Upper lobe of left lung (tissue), 6 donors: Measurements from ENCODE around the gene UMAD1. TPM values are rescaled to one million over a fixed set of nuclear protein-coding genes. Genes with fewer than 3 reads are reported as not detected.

Source experiments
- ATAC-seq, 2 donors: fragments of 200-7000 bp; cut with Tn5 transposase; one replicate each; pipeline ENCODE4 v1.9.1; 2022; ENCODE audit warnings: mild to moderate bottlenecking in 2 of 2, moderate library complexity in 2 of 2; ENCODE audit not compliant: low FRiP score in 2 of 2
- DNase-seq, 2 donors: peaks; one replicate each; pipeline ENCODE4 v3.0.0-alpha.2; 2019 to 2020
- H3K27ac ChIP-seq, 4 donors: fragments of 200-600 bp; sonication (generic); one replicate each; pipeline ENCODE4 v1.5.1; 2016 to 2019
- H3K27me3 ChIP-seq, 4 donors: fragments of 200-600 bp; sonication (generic); one replicate each; pipeline ENCODE4 v1.5.1; 2017 to 2019
- H3K36me3 ChIP-seq, 4 donors: fragments of 200-600 bp; sonication (generic); one replicate each; pipeline ENCODE4 v1.5.1; 2016 to 2019
- H3K4me1 ChIP-seq, 4 donors: fragments of 200-600 bp; sonication (generic); one replicate each; pipeline ENCODE4 v1.5.1; 2018 to 2019
- H3K4me3 ChIP-seq, 4 donors: fragments of 200-600 bp; sonication (generic); one replicate each; pipeline ENCODE4 v1.5.1; 2017 to 2019; ENCODE audit warnings: mild to moderate bottlenecking in 2 of 4, moderate library complexity in 1 of 4
- H3K9me3 ChIP-seq, 4 donors: fragments of 200-600 bp; sonication (generic); one replicate each; pipeline ENCODE4 v1.5.1; 2018 to 2019
- EP300 ChIP-seq, 4 donors: sonication (generic); formaldehyde crosslinking; IDR thresholded peaks; one replicate each; pipeline ENCODE4 v1.5.1; 2017; ENCODE audit warnings: antibody characterized with exemption in 4 of 4, control low read depth in 2 of 4
- POLR2A ChIP-seq, 4 donors: fragments of 450-650 bp; IDR thresholded peaks; one replicate each; pipeline ENCODE4 v1.5.1; 2016 to 2017; ENCODE audit warnings: antibody characterized with exemption in 4 of 4, mild to moderate bottlenecking in 2 of 4
- POLR2AphosphoS5 ChIP-seq, 2 donors: sonication (generic); formaldehyde crosslinking; IDR thresholded peaks; one replicate each; pipeline ENCODE4 v1.5.1; 2017; ENCODE audit warnings: antibody characterized with exemption in 2 of 2
- WGBS, 2 donors: methylation state at CpG; one replicate each; pipeline ENCODE4 v1.1.5; 2017 to 2018; 5-methylcytosine and 5-hydroxymethylcytosine counted together
- total RNA-seq, 6 donors: library from RNA; depleted of rRNA in 4 of 6; stranded (reverse); fragments of >200 nt in 4 of 6; gene quantifications; one replicate each; pipeline versions ENCODE4 v1.1.0 to v1.2.1, GENCODE V29; 2016 to 2021
- TF ChIP-seq, protein P1 (sequence below), 6 experiments: fragments of 450-650 bp in 4 of 6; fragments of 200-600 bp in 2 of 6; sonication (generic) in 2 of 6; IDR thresholded peaks; one replicate each; pipeline ENCODE4 v1.5.1; 2016 to 2019; ENCODE audit warnings: antibody characterized with exemption in 6 of 6
- donor health status: DM: no; HTN: no; CAD: no; lungs with moderate emphysema.
- donor health status: DM: no; HTN: yes; CAD: no; lungs with severe emphysema.

The UMAD1 gene
- total RNA-seq, 6 donors from 2014 or later, result 8.4 to 29.7 (median 13.3) TPM

GRCh38 chr7:7851991-7852390, 211.4 kb downstream of the UMAD1 start:
- TF ChIP-seq, protein P1, sequence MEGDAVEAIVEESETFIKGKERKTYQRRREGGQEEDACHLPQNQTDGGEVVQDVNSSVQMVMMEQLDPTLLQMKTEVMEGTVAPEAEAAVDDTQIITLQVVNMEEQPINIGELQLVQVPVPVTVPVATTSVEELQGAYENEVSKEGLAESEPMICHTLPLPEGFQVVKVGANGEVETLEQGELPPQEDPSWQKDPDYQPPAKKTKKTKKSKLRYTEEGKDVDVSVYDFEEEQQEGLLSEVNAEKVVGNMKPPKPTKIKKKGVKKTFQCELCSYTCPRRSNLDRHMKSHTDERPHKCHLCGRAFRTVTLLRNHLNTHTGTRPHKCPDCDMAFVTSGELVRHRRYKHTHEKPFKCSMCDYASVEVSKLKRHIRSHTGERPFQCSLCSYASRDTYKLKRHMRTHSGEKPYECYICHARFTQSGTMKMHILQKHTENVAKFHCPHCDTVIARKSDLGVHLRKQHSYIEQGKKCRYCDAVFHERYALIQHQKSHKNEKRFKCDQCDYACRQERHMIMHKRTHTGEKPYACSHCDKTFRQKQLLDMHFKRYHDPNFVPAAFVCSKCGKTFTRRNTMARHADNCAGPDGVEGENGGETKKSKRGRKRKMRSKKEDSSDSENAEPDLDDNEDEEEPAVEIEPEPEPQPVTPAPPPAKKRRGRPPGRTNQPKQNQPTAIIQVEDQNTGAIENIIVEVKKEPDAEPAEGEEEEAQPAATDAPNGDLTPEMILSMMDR (IDR thresholded peaks at IDR 0.05), result no peak
- TF ChIP-seq EP300 (IDR thresholded peaks at IDR 0.05) (no peak), POLR2A (IDR thresholded peaks at IDR 0.05) (no peak), POLR2AphosphoS5 (IDR thresholded peaks at IDR 0.05) (no peak)
- WGBS, 2 donors, result 88 to 89% methylated on average over 3 of the region's 3 CpGs
- Histone ChIP-seq H3K36me3 (no peaks in the 10 kb centered on the region), H3K4me1 (no peaks in the 10 kb centered on the region), H3K27me3 (no peaks in the 10 kb centered on the region), H3K9me3 (peaks cover 7 to 16% (median 11%) of the 10 kb centered on the region in 4 donors), H3K4me3 (no peak overlapping the region), H3K27ac (no peak overlapping the region)
- DNase-seq (no peak), ATAC-seq (no peak)

DNA sequence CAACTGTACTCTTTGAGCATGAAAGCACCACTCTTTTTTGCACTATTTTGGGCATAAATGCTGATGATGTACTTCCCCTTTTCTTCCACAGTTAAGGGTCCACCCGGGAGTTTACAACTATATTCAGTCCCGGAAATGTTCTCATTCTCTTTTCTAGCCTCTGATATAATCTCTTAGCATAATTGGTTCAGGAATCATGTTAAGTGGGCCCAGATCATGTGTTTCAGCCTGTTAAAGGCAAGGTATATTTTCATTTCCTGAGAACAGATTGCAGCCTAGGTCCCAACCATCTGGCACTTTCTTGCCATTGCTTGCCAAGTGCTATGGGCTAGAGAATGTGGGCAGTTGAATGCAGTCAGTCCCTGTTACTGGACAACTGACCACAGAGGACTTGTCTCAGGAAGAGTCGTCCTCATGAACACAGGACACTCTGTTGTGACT, 216.6 kb downstream of the UMAD1 start:
- Histone ChIP-seq H3K9me3 (peaks cover 7 to 16% (median 11%) of the 10 kb centered on the region in 4 donors), H3K27ac (no peak overlapping the region), H3K4me3 (no peak overlapping the region), H3K4me1 (peaks cover 0 to 15% (median 0%) of the 10 kb centered on the region in 4 donors), H3K36me3 (no peaks in the 10 kb centered on the region), H3K27me3 (no peaks in the 10 kb centered on the region)
- TF ChIP-seq POLR2A (IDR thresholded peaks at IDR 0.05), result no peak
- TF ChIP-seq POLR2AphosphoS5 (IDR thresholded peaks at IDR 0.05), result no peak
- TF ChIP-seq, protein P1 (IDR thresholded peaks at IDR 0.05), result no peak
- TF ChIP-seq EP300 (IDR thresholded peaks at IDR 0.05), result no peak
- ATAC-seq (peak in 1 of 2 donors; percentile 34), DNase-seq (no peak)
- 59 to 68% methylated on average over 3 of the region's 3 CpGs for WGBS, 2 donors

DNA sequence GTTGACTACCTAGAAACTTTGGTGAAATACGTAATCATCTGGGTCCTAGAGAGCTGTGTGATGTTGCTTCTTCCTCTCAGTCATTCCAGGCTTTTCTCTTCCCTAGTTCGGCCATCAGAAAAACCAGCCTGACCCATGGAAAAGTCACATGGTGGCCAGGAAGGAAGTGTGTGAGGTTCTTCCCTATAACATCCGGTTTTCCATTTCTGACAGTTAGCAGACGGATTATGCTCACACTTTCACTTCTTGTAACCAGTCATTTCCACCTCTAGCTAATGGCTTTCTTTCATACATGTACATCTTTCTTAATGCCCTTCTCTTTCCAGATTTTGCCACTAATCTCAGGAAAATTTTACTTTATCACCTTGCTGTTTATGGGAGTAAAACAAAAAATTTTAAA, 218.0 kb downstream of the UMAD1 start:
- no peaks in the 10 kb centered on the region for H3K27me3 ChIP-seq
- WGBS, 2 donors, result 54 to 61% methylated on average over 4 of the region's 4 CpGs
- H3K4me3 ChIP-seq, result no peak overlapping the region
- DNase-seq, result no peak
- H3K36me3 ChIP-seq, result no peaks in the 10 kb centered on the region
- H3K9me3 ChIP-seq, result peaks cover 7 to 16% (median 11%) of the 10 kb centered on the region in 4 donors
- no peak for ATAC-seq
- peaks cover 0 to 15% (median 0%) of the 10 kb centered on the region in 4 donors for H3K4me1 ChIP-seq
- H3K27ac ChIP-seq, result no peak overlapping the region
- no peak for TF ChIP-seq POLR2A (IDR thresholded peaks at IDR 0.05)
- no peak for TF ChIP-seq POLR2AphosphoS5 (IDR thresholded peaks at IDR 0.05)
- TF ChIP-seq EP300 (IDR thresholded peaks at IDR 0.05), result no peak
- TF ChIP-seq, protein P1 (IDR thresholded peaks at IDR 0.05), result no peak

DNA sequence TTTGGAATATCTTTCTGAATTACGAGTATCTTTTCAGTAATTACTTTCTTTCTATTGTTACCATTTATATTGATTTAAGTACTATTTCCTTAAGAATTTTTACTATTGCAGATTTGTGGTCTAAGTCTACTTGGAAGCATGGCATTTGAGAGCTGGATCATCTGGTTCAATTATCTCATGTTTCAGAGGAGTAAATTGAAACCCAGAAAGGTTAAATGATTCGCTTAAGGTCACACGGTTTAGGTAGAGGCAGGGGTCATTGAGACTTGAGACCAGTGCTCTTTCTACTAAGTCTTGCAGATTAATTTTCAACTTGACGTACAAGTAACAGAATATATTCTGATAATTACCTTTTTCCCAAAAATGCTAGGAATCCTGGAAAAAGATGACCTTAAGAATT, 218.9 kb downstream of the UMAD1 start:
- DNase-seq, result no peak
- Histone ChIP-seq H3K27me3 (no peaks in the 10 kb centered on the region), H3K36me3 (no peaks in the 10 kb centered on the region), H3K27ac (no peak overlapping the region), H3K4me1 (peaks cover 0 to 15% (median 0%) of the 10 kb centered on the region in 4 donors), H3K9me3 (peaks cover 7 to 16% (median 11%) of the 10 kb centered on the region in 4 donors), H3K4me3 (no peak overlapping the region)
- TF ChIP-seq POLR2A (IDR thresholded peaks at IDR 0.05) (no peak), POLR2AphosphoS5 (IDR thresholded peaks at IDR 0.05) (no peak), EP300 (IDR thresholded peaks at IDR 0.05) (no peak)
- TF ChIP-seq, protein P1 (IDR thresholded peaks at IDR 0.05), result no peak
- no peak for ATAC-seq
- WGBS, 2 donors, result 92 to 95% methylated on average over 4 of the region's 4 CpGs

DNA sequence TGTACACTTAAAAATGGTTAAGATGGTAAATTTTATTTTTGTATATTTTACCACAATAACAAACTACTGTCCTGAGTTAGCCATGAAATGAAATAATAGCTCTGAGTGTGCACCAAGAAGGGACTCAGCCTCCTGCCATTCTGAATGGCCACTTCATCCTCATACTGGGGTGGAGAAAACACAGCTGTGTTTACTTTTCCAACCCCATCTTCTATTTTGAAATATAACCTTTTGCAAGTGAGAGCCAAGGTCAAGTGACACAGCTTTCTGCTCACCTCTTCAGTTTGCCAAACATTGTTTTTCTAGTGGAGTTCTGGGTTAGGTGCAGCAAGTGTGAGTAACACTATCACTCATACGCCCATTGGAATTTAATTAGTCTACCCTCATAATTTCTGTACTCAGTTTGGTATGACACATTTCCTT, 220.7 kb downstream of the UMAD1 start:
- Histone ChIP-seq H3K27me3 (no peaks in the 10 kb centered on the region), H3K36me3 (no peaks in the 10 kb centered on the region), H3K4me1 (peaks cover 0 to 15% (median 0%) of the 10 kb centered on the region in 4 donors), H3K27ac (no peak overlapping the region), H3K4me3 (no peak overlapping the region), H3K9me3 (no peaks in the 10 kb centered on the region)
- TF ChIP-seq POLR2AphosphoS5 (IDR thresholded peaks at IDR 0.05) (no peak), POLR2A (IDR thresholded peaks at IDR 0.05) (no peak), EP300 (IDR thresholded peaks at IDR 0.05) (peak in 1 of 4 donors; percentile 71)
- 65 to 74% methylated on average over 1 of the region's 1 CpG for WGBS, 2 donors
- peak in 1 of 2 donors; percentile 47 for DNase-seq
- peak in 1 of 2 donors; percentile 68 for ATAC-seq
